Adrenal gland (tissue), 5 donors: ENCODE results near the gene TPST1.

ENCODE experiments used
- POLR2A ChIP-seq, 2 donors: fragments of 450-650 bp; IDR thresholded peaks; one replicate each; pipeline ENCODE4 v1.6.1; 2017; ENCODE audit warnings: antibody characterized with exemption in 2 of 2, mild to moderate bottlenecking in 2 of 2, moderate library complexity in 1 of 2
- TF ChIP-seq, protein P1 (sequence below), 6 experiments: fragments of 450-650 bp in 4 of 6; fragments of 200-600 bp in 2 of 6; sonication (generic) in 1 of 6; IDR thresholded peaks; 1 replicate in 5 of 6; 2 replicates in 1 of 6; pipeline versions ENCODE4 v1.5.1 to v1.8.0; 2016 to 2021; ENCODE audit warnings: antibody characterized with exemption in 6 of 6, mild to moderate bottlenecking in 2 of 6, moderate library complexity in 1 of 6
- donor health status: DM: no; HTN: no; CAD: no.

DNA sequence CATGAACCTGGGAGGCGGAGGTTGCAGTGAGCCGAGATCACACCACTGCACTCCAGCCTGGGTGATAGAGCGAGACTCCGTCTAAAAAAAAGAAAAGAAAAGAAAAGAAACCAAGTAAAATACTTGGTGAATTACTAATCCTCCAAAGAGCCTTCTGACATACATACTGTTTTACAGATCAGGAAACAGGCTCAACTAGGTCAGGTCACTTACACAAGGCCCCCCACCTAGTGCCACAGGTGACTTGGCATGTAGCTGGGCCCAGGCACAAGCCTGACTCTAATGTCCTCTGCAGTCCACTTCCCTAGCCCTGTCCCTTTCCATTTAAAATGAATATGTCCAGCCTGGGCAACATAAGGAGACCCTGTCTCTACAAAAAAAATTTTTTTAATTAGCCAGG, 157.0 kb downstream of the TPST1 start:
- TF ChIP-seq, protein P1, sequence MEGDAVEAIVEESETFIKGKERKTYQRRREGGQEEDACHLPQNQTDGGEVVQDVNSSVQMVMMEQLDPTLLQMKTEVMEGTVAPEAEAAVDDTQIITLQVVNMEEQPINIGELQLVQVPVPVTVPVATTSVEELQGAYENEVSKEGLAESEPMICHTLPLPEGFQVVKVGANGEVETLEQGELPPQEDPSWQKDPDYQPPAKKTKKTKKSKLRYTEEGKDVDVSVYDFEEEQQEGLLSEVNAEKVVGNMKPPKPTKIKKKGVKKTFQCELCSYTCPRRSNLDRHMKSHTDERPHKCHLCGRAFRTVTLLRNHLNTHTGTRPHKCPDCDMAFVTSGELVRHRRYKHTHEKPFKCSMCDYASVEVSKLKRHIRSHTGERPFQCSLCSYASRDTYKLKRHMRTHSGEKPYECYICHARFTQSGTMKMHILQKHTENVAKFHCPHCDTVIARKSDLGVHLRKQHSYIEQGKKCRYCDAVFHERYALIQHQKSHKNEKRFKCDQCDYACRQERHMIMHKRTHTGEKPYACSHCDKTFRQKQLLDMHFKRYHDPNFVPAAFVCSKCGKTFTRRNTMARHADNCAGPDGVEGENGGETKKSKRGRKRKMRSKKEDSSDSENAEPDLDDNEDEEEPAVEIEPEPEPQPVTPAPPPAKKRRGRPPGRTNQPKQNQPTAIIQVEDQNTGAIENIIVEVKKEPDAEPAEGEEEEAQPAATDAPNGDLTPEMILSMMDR (IDR thresholded peaks at IDR 0.05), result no peak
- TF ChIP-seq POLR2A (IDR thresholded peaks at IDR 0.05), result no peak
